A204.1 (cell line): Measurements from ENCODE around the gene TRERF1.

Experiments
- FAIRE-seq: peaks from 2 replicates; lab custom pipeline; 2012; peaks lifted over from hg19 to GRCh38; lab: Jason Lieb, UNC

Gene TRERF1

GRCh38 chr6:42184475-42184874 is 267.3 kb downstream of the TRERF1 start:
- FAIRE-seq: no peak

DNA sequence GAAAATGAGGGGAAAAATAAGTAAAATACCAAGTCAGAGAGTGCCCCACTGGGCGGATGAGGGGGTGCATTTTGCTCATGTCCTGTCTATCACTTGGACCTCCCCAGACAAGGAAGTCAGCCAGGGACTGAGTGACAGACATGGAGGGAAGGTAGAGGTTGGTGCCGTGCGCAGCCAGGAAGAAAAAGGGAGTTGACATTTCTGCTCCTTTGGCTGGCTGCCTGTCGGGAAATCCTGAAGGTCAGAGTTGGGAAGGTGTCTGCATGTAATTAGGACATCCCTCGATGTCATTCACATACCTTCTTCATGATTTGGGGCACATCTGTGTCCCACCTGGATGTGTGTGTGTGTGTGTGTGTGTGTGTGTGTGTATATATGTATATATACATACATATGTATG is 269.6 kb downstream of the TRERF1 start:
- FAIRE-seq: no peak

DNA sequence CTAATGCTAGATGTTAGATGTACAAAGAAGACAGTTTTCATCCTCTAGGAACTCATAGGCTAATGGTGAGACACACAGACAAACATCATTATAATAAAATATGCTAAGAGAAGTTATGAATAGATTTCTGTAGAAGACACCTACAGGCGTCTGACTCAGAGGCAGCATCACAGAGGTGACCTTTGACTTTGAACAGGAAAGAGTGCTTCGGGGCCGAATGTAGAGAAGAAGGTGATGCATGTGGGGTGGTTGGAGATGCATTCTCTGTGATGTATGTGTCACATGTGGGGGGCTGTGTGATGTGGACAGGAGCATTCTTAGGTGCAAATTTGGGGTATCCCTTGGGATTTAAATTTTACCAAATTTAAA is 271.8 kb downstream of the TRERF1 start:
- no peak for FAIRE-seq

GRCh38 chr6:42179261-42179944 is 272.3 kb downstream of the TRERF1 start:
- no peak for FAIRE-seq

- FAIRE-seq: no peak
Observed at GRCh38 chr6:42177514-42178364, 274.0 kb downstream of the TRERF1 start.

DNA sequence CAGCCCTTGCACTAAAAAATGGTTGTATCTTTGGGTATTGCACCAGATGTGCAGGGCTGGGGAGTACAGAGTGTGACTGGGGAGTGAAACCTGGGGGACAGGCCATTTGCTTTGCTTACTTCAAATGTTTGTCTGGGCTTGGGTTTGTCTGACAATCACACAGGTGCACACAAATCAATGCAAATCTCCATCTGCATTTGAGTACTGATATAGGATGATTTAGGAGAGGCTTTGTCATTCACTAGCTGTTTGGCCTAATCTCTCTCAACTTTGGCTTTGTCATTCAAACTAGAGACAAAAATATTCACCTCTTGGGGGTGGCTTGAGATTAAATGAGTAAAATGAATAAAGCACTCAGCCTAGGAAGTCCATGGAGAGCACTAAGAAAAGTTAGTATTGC is 274.7 kb downstream of the TRERF1 start:
- no peak for FAIRE-seq

DNA sequence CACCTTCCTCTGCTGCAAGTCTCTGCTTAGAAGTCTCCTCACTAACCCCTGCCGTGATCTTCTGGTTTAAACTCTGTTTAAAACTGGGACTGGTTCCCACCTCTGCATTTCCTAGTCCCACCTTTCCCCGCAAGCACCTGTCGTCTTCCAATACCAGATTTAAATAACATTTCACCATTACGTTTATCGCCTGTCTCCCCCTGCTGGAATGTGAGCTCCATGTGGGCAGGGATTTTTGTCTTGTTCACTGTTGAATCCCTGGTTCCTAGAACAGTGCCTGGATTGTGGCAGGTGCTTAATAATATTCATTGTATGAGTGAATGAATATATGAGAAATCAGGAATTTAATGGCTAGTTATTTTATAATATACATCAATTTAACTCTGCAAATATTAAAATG is 275.9 kb downstream of the TRERF1 start:
- FAIRE-seq: no peak
